ENCODE data around the gene PRKCA.

DNA sequence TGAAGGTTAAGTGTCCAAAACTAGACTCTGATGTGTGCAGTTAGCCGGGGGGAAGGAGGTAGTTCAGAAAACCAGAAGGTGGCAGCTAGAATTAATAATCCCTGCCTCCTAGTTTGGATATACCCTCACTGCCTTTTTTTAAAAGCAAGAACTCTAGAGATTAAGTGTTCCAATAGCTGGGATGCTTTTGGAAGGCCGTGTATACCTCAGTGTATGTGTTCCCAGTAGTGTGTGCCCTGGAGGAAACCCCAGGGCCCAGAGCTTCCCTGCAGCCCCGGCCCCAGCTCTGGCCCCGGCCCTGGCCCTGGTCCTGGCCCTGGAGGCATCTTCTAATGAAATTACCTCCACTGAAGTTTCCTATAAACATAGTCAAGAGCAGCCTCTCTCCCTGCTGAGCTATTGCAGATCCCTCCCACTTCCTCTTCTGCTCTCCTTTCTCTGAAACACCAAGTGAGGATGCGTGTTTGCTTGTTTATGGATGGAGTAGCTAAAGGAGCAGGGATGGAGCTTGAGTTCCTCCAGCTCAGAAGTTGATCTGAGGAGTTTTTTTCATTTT, 130.7 kb downstream of the PRKCA start:
- TF ChIP-seq RNF2 (conservative IDR thresholded peaks at IDR 0.05; ENCODE audit: low read depth) (no peak), ZNF749 (CRISPR knock-in tag; IDR thresholded peaks at IDR 0.05; ENCODE audit: borderline replicate concordance) (no peak), ZNF552 (CRISPR knock-in tag; IDR thresholded peaks at IDR 0.05; ENCODE audit: borderline replicate concordance) (no peak)

Measured in HepG2 (cell line).